ENCODE data around the gene PWWP2B. TPM values are rescaled to one million over a fixed set of nuclear protein-coding genes. Genes with fewer than 3 reads are reported as not detected.

Gene PWWP2B
- total RNA-seq, 1 donor from 2014 or later: 12.0 TPM

DNA sequence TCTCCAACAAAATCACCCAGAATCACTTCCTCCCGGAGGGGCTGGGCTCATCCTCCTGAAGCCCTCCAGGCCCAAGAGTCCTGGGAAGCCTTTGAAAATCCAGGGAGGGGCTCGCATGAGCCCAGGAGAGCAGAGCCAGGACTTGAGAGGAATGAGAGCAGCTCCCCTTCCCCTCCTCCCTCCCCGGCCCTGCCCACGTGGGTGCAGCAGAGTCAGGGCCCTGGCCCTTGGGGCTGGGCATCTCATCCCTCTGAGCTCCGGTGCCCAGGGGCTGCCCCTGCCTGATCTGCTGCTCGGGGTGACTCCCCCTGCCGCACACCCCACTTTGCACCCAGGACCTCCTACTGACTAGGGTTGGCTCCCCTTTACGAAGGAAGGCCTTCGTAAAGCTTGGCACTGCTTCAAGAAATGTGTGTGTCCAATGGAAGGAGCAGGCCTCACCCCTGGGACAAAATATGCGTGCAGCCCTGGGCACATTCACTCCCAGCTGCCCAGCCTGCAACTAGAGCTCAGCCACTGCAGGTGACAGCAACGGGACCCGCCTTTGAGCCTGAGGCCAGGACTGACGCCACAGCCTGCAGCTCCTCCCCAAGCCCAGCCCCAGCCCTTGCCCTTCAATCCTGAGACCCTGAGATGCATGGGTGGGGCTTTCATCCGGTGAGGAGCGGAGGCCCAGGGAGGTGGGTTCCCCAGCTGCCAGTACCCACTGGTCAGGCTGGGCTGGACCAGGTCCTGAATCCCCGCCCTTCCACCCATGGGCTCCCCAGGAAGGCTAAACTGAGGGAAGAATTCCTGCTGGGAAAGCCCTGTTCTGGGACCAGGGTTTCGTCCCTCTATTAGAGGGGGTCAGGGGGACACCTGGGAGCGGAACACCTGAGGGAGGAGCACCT is 21.8 kb downstream of the PWWP2B start:
- no peak overlapping the region for H3K27ac Mint-ChIP-seq (ENCODE audit: unreplicated experiment)

DNA sequence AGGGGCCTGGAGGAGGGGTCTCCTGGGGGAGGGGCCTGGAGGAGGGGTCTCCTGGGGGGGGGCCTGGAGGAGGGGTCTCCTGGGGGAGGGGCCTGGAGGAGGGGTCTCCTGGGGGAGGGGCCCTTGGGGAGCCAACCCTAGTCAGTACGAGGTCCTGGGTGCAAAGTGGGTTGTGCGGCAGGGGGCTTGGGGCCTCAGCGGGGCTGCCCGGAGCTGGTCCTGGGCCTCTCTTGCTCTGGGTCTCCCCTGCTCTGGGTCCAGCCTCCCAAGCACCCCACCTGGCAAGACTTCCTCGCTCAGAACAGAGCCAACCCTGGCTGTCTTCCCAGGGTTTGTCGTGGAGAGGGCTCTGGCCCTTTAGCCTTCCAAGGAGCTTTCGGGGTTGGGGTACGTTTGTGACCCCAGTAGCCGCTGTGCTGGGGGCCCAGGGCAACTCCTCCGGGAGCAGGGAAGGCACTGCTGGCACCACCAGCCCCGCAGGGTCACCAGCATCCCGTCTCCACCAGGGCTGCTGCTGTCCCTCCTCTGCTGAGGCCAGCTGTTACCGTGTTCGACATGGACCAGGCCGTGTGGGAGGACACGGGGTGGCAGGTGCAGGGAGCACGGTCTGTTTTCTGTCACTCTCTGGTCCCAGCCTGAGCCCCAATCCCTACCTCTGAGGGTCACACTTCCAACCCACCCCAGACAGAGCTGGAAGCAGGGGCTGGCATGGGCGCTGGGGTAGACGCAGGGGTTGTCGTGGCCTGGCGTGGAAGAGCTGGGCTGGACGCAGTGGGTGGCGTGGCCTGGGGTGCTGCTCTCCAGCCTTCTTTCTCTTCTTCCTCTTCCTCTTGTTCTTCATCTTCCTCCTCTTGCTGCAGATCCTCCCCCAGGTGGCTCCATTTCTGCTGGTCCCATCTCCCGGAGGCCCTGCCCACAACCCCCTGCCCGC is 22.8 kb downstream of the PWWP2B start:
- H3K79me2 ChIP-seq (ENCODE audit: insufficient read depth, low read length): no peaks in the 10 kb centered on the region
- no peaks in the 10 kb centered on the region for H3K27me3 Mint-ChIP-seq (ENCODE audit: low read depth, unreplicated experiment)
- DNase-seq (ENCODE audit: low read depth) (no peak), FAIRE-seq (no peak)
- peaks cover 8% of the 10 kb centered on the region for H4K20me1 ChIP-seq (ENCODE audit: insufficient read depth, low read length)
- H3K27ac Mint-ChIP-seq (ENCODE audit: unreplicated experiment): no peak overlapping the region
- no peak overlapping the region for H3K4me2 ChIP-seq (ENCODE audit: low read length)
- peaks cover 22% of the 10 kb centered on the region for H3K4me1 Mint-ChIP-seq (ENCODE audit: low read depth, unreplicated experiment)
- no peaks in the 10 kb centered on the region for H3K27me3 ChIP-seq (ENCODE audit: insufficient read depth, low read length)
- H3K27ac ChIP-seq (ENCODE audit: low read depth, low read length): no peak overlapping the region
- H3K9ac ChIP-seq (ENCODE audit: low read length): no peak overlapping the region
- no peaks in the 10 kb centered on the region for H3K9me3 ChIP-seq (ENCODE audit: insufficient read depth, low read depth, low read length)
- H3K36me3 ChIP-seq (ENCODE audit: insufficient read depth, low read length): no peaks in the 10 kb centered on the region
- no peak overlapping the region for H3K4me3 ChIP-seq (ENCODE audit: insufficient read depth, low read depth, low read length)
- peaks cover 2% of the 10 kb centered on the region for H3K36me3 Mint-ChIP-seq (ENCODE audit: low read depth, unreplicated experiment)
- no peak overlapping the region for H2AFZ ChIP-seq (ENCODE audit: low read depth, low read length)
- no peaks in the 10 kb centered on the region for H3K9me3 Mint-ChIP-seq (ENCODE audit: unreplicated experiment)
- peaks cover 9% of the 10 kb centered on the region for H3K4me1 ChIP-seq (ENCODE audit: insufficient read depth, low read length)
- TF ChIP-seq CTCF (IDR thresholded peaks at IDR 0.05; ENCODE audit: insufficient read depth, low read depth, low read length) (no peak), EZH2 (IDR thresholded peaks at IDR 0.05; ENCODE audit: insufficient read depth, low read length) (no peak)
- no peak overlapping the region for H3K4me3 Mint-ChIP-seq (ENCODE audit: unreplicated experiment)

More for the DNA sequence above, 21.8 kb downstream of the PWWP2B start:
- Histone ChIP-seq H3K9ac (ENCODE audit: low read length) (no peak overlapping the region), H3K36me3 (ENCODE audit: insufficient read depth, low read length) (no peaks in the 10 kb centered on the region), H3K4me2 (ENCODE audit: low read length) (no peak overlapping the region), H3K27me3 (ENCODE audit: insufficient read depth, low read length) (no peaks in the 10 kb centered on the region), H3K4me1 (ENCODE audit: insufficient read depth, low read length) (peaks cover 12% of the 10 kb centered on the region), H3K9me3 (ENCODE audit: insufficient read depth, low read depth, low read length) (no peaks in the 10 kb centered on the region), H3K4me3 (ENCODE audit: insufficient read depth, low read depth, low read length) (no peak overlapping the region), H3K27ac (ENCODE audit: low read depth, low read length) (no peak overlapping the region), H2AFZ (ENCODE audit: low read depth, low read length) (no peak overlapping the region), H3K79me2 (ENCODE audit: insufficient read depth, low read length) (no peaks in the 10 kb centered on the region), H4K20me1 (ENCODE audit: insufficient read depth, low read length) (peaks cover 8% of the 10 kb centered on the region)
- no peaks in the 10 kb centered on the region for H3K9me3 Mint-ChIP-seq (ENCODE audit: unreplicated experiment)
- TF ChIP-seq EZH2 (IDR thresholded peaks at IDR 0.05; ENCODE audit: insufficient read depth, low read length) (no peak), CTCF (IDR thresholded peaks at IDR 0.05; ENCODE audit: insufficient read depth, low read depth, low read length) (no peak)
- H3K36me3 Mint-ChIP-seq (ENCODE audit: low read depth, unreplicated experiment): no peaks in the 10 kb centered on the region
- DNase-seq (ENCODE audit: low read depth) (no peak), FAIRE-seq (no peak)
- H3K4me3 Mint-ChIP-seq (ENCODE audit: unreplicated experiment): no peak overlapping the region
- peaks cover 24% of the 10 kb centered on the region for H3K4me1 Mint-ChIP-seq (ENCODE audit: low read depth, unreplicated experiment)
- no peaks in the 10 kb centered on the region for H3K27me3 Mint-ChIP-seq (ENCODE audit: low read depth, unreplicated experiment)
